Neuronal stem cell (in vitro differentiated cells): ENCODE results near the gene ZNF438.
A peak's percentile ranks its signal among the peaks of the same experiment; 100 is the strongest.

ENCODE experiments used
- DNase-seq: peaks from one replicate; pipeline ENCODE4 v3.0.0-alpha.2; 2013; ENCODE audit warnings: low spot score
- H2AFZ ChIP-seq: one replicate; pipeline ENCODE4 v1.6.1; 2013; ENCODE audit warnings: mild to moderate bottlenecking, low read length, inconsistent platforms
- H2AK5ac ChIP-seq: 2 replicates; pipeline ENCODE4 v1.6.1; 2013; ENCODE audit warnings: low read depth, mild to moderate bottlenecking, inconsistent platforms, low read length, moderate library complexity, mixed read lengths
- H2BK120ac ChIP-seq: 2 replicates; pipeline ENCODE4 v1.6.1; 2013; ENCODE audit warnings: low read depth, mild to moderate bottlenecking, inconsistent platforms, low read length, moderate library complexity, mixed read lengths
- H2BK12ac ChIP-seq: one replicate; pipeline ENCODE4 v1.6.1; 2013; ENCODE audit warnings: low read length, inconsistent platforms
- H2BK15ac ChIP-seq: 2 replicates; pipeline ENCODE4 v1.6.1; 2013; ENCODE audit warnings: mild to moderate bottlenecking, low read length, inconsistent platforms, mixed read lengths
- H2BK5ac ChIP-seq: one replicate; pipeline ENCODE4 v1.6.1; 2013; ENCODE audit warnings: inconsistent platforms, mild to moderate bottlenecking, low read length, moderate library complexity
- H3K14ac ChIP-seq: one replicate; pipeline ENCODE4 v1.6.1; 2013; ENCODE audit warnings: low read length, inconsistent platforms
- H3K18ac ChIP-seq: 2 replicates; pipeline ENCODE4 v1.6.1; 2013; ENCODE audit warnings: low read length, inconsistent platforms
- H3K23ac ChIP-seq: 2 replicates; pipeline ENCODE4 v1.6.1; 2013; ENCODE audit warnings: low read depth, mild to moderate bottlenecking, mixed read lengths, low read length, inconsistent platforms; ENCODE audit not compliant: poor library complexity
- H3K27ac ChIP-seq: replicated peaks from 3 replicates; pipeline ENCODE4 v1.5.1; 2013; ENCODE audit warnings: low read length, inconsistent platforms
- H3K27me3 ChIP-seq, 3 experiments: 2 replicates each; pipeline ENCODE4 v1.6.1; 2013; ENCODE audit warnings: low read length in 3 of 3, mild to moderate bottlenecking in 2 of 3, inconsistent platforms in 1 of 3, low read depth in 1 of 3, mixed read lengths in 1 of 3, moderate library complexity in 1 of 3; ENCODE audit not compliant: control insufficient read depth in 3 of 3, insufficient read depth in 3 of 3
- H3K36me3 ChIP-seq, 2 donors: replicated peaks in 1 of 2; 2 replicates each; pipeline ENCODE4 v1.6.1; 2013; ENCODE audit warnings: low read length in 2 of 2; ENCODE audit not compliant: control insufficient read depth in 2 of 2, insufficient read depth in 2 of 2
- H3K4ac ChIP-seq: 2 replicates; pipeline ENCODE4 v1.6.1; 2013; ENCODE audit warnings: inconsistent platforms, mild to moderate bottlenecking, low read length, moderate library complexity
- H3K4me1 ChIP-seq, 2 donors: 1 replicate in 1 of 2; 2 replicates in 1 of 2; pipeline ENCODE4 v1.6.1; 2013; ENCODE audit warnings: low read length in 2 of 2, low read depth in 1 of 2; ENCODE audit not compliant: control insufficient read depth in 2 of 2, insufficient read depth in 1 of 2
- H3K4me2 ChIP-seq: one replicate; pipeline ENCODE4 v1.6.1; 2013; ENCODE audit warnings: mild to moderate bottlenecking, low read length, inconsistent platforms; ENCODE audit not compliant: insufficient read depth, poor library complexity, severe bottlenecking
- H3K4me3 ChIP-seq, 2 donors: 2 replicates each; pipeline ENCODE4 v1.5.1; 2013; ENCODE audit warnings: low read length in 2 of 2, mild to moderate bottlenecking in 2 of 2, inconsistent platforms in 1 of 2, moderate library complexity in 1 of 2
- H3K79me1 ChIP-seq: one replicate; pipeline ENCODE4 v1.6.1; 2013; ENCODE audit warnings: low read depth, mild to moderate bottlenecking, inconsistent platforms, low read length, moderate library complexity
- H3K9ac ChIP-seq: one replicate; pipeline ENCODE4 v1.6.1; 2013; ENCODE audit warnings: mild to moderate bottlenecking, low read depth, low read length, inconsistent platforms; ENCODE audit not compliant: poor library complexity
- H3K9me3 ChIP-seq, 2 donors: replicated peaks in 1 of 2; 2 replicates each; pipeline versions ENCODE3 to v1.6.1; 2013; ENCODE audit warnings: low read length in 2 of 2, mild to moderate bottlenecking in 2 of 2, inconsistent platforms in 1 of 2, low read depth in 1 of 2, mixed read lengths in 1 of 2, moderate library complexity in 1 of 2; ENCODE audit not compliant: control insufficient read depth in 2 of 2, insufficient read depth in 1 of 2
- H4K8ac ChIP-seq: one replicate; pipeline ENCODE4 v1.6.1; 2013; ENCODE audit warnings: low read depth, mild to moderate bottlenecking, inconsistent platforms, low read length, moderate library complexity
- H4K91ac ChIP-seq: one replicate; pipeline ENCODE4 v1.6.1; 2013; ENCODE audit warnings: low read length, low read depth, mild to moderate bottlenecking, inconsistent platforms; ENCODE audit not compliant: poor library complexity
- WGBS, 2 donors: extraction: QIAGEN DNeasy Blood & Tissue Kit; methylation state at CpG; one replicate each; pipeline ENCODE4 v1.1.7; 2013; ENCODE audit warnings: missing lambda C conversion rate in 2 of 2, mixed read lengths in 1 of 2; ENCODE audit not compliant: insufficient read length in 2 of 2, insufficient replicate concordance in 1 of 2; ENCODE audit errors: extremely low coverage in 2 of 2; 5-methylcytosine and 5-hydroxymethylcytosine counted together

The ZNF438 gene

GRCh38 chr10:30811276-30812017 is 220.2 kb downstream of the ZNF438 start:
- Histone ChIP-seq H3K14ac (no peak overlapping the region), H4K91ac (no peak overlapping the region), H3K27ac (no peak overlapping the region), H3K4ac (no peak overlapping the region), H2BK120ac (no peak overlapping the region), H3K23ac (no peak overlapping the region), H2AFZ (peak overlapping the region; percentile 25), H3K4me3 (no peak overlapping the region), H3K9ac (no peak overlapping the region), H4K8ac (no peak overlapping the region), H3K4me2 (no peak overlapping the region), H3K4me1 (peaks cover 7 to 11% of the 10 kb centered on the region in 2 donors), H2AK5ac (no peak overlapping the region), H2BK12ac (no peak overlapping the region), H3K27me3 (no peaks in the 10 kb centered on the region), H3K36me3 (no peaks in the 10 kb centered on the region), H2BK5ac (no peak overlapping the region), H3K79me1 (no peaks in the 10 kb centered on the region), H3K9me3 (no peaks in the 10 kb centered on the region), H2BK15ac (no peak overlapping the region), H3K18ac (no peak overlapping the region)
- DNase-seq: no peak
- no CpG with 5 or more reads among the region's 16 CpGs for WGBS, 2 donors

- H3K36me3 ChIP-seq: no peaks in the 10 kb centered on the region
- no peak overlapping the region for H3K4me2 ChIP-seq
- H3K9ac ChIP-seq: no peak overlapping the region
- peaks cover 5 to 7% of the 10 kb centered on the region in 2 donors for H3K4me1 ChIP-seq
- H3K18ac ChIP-seq: no peak overlapping the region
- H2AFZ ChIP-seq: no peak overlapping the region
- no peak overlapping the region for H2BK120ac ChIP-seq
- no peaks in the 10 kb centered on the region for H3K9me3 ChIP-seq
- H3K23ac ChIP-seq: no peak overlapping the region
- WGBS, 2 donors: no CpG with 5 or more reads among the region's 5 CpGs
- no peak overlapping the region for H2BK15ac ChIP-seq
- H4K91ac ChIP-seq: no peak overlapping the region
- no peak overlapping the region for H3K14ac ChIP-seq
- H4K8ac ChIP-seq: peak overlapping the region; percentile 19
- no peaks in the 10 kb centered on the region for H3K27me3 ChIP-seq
- no peak for DNase-seq
- no peak overlapping the region for H3K27ac ChIP-seq
- no peak overlapping the region for H2BK5ac ChIP-seq
- H3K4ac ChIP-seq: no peak overlapping the region
- peak overlapping the region; percentile 91 for H2AK5ac ChIP-seq
- H2BK12ac ChIP-seq: no peak overlapping the region
- H3K79me1 ChIP-seq: no peaks in the 10 kb centered on the region
- H3K4me3 ChIP-seq: no peak overlapping the region
These were observed 221.2 kb downstream of the ZNF438 start for GRCh38 chr10:30810416-30810815.

GRCh38 chr10:30806850-30807249 is 224.8 kb downstream of the ZNF438 start:
- H2BK15ac ChIP-seq: peak overlapping the region; percentile 2
- H2AK5ac ChIP-seq: no peak overlapping the region
- no peak overlapping the region for H2BK12ac ChIP-seq
- no peak overlapping the region for H4K8ac ChIP-seq
- H3K14ac ChIP-seq: no peak overlapping the region
- no peak overlapping the region for H2BK120ac ChIP-seq
- peaks cover 1 to 3% of the 10 kb centered on the region in 2 donors for H3K4me1 ChIP-seq
- H3K9me3 ChIP-seq: no peaks in the 10 kb centered on the region
- no peak for DNase-seq
- H3K4me3 ChIP-seq: no peak overlapping the region
- H3K4me2 ChIP-seq: no peak overlapping the region
- no peak overlapping the region for H2AFZ ChIP-seq
- no peaks in the 10 kb centered on the region for H3K27me3 ChIP-seq
- no peak overlapping the region for H3K27ac ChIP-seq
- no peak overlapping the region for H3K23ac ChIP-seq
- no peak overlapping the region for H2BK5ac ChIP-seq
- H3K79me1 ChIP-seq: no peaks in the 10 kb centered on the region
- no peaks in the 10 kb centered on the region for H3K36me3 ChIP-seq
- H3K9ac ChIP-seq: no peak overlapping the region
- H3K4ac ChIP-seq: no peak overlapping the region
- WGBS, 2 donors: no CpG with 5 or more reads among the region's 2 CpGs
- no peak overlapping the region for H3K18ac ChIP-seq
- H4K91ac ChIP-seq: no peak overlapping the region

- Histone ChIP-seq H3K9me3 (no peaks in the 10 kb centered on the region), H4K8ac (no peak overlapping the region), H3K27ac (no peak overlapping the region), H2BK15ac (no peak overlapping the region), H3K4me3 (no peak overlapping the region), H4K91ac (no peak overlapping the region), H3K14ac (no peak overlapping the region), H3K4me1 (no peaks in the 10 kb centered on the region), H3K79me1 (no peaks in the 10 kb centered on the region), H2AFZ (no peak overlapping the region), H3K18ac (no peak overlapping the region), H3K36me3 (no peaks in the 10 kb centered on the region), H3K27me3 (no peaks in the 10 kb centered on the region), H2BK12ac (no peak overlapping the region), H3K9ac (no peak overlapping the region), H3K4me2 (no peak overlapping the region), H2AK5ac (no peak overlapping the region), H3K23ac (no peak overlapping the region), H3K4ac (no peak overlapping the region), H2BK5ac (no peak overlapping the region), H2BK120ac (no peak overlapping the region)
- DNase-seq: no peak
- WGBS, 2 donors: no CpG with 5 or more reads among the region's 9 CpGs
These were observed 226.6 kb downstream of the ZNF438 start for GRCh38 chr10:30805061-30805460.
